GM10266 (cell line): Measurements from ENCODE around the gene EARS2.
"Not testable (repeated sequence)": the region's sequence is repeated elsewhere in the genome, so short reads cannot be mapped to it uniquely, and the experiment has no call there.

Experiments used
- DNase-seq: peaks from one replicate; pipeline ENCODE4 v3.0.0; 2012; ENCODE audit errors: extremely low spot score
- TF ChIP-seq, protein P1 (sequence below): IDR thresholded peaks from 2 replicates; pipeline ENCODE4 v1.5.1; 2012; ENCODE audit warnings: mild to moderate bottlenecking, low read depth; ENCODE audit not compliant: control insufficient read depth, insufficient read depth; ENCODE audit errors: missing control alignments

EARS2 gene

GRCh38 chr16:23587726-23588125, 30.6 kb upstream of the EARS2 start:
- no peak for DNase-seq
- TF ChIP-seq, protein P1, sequence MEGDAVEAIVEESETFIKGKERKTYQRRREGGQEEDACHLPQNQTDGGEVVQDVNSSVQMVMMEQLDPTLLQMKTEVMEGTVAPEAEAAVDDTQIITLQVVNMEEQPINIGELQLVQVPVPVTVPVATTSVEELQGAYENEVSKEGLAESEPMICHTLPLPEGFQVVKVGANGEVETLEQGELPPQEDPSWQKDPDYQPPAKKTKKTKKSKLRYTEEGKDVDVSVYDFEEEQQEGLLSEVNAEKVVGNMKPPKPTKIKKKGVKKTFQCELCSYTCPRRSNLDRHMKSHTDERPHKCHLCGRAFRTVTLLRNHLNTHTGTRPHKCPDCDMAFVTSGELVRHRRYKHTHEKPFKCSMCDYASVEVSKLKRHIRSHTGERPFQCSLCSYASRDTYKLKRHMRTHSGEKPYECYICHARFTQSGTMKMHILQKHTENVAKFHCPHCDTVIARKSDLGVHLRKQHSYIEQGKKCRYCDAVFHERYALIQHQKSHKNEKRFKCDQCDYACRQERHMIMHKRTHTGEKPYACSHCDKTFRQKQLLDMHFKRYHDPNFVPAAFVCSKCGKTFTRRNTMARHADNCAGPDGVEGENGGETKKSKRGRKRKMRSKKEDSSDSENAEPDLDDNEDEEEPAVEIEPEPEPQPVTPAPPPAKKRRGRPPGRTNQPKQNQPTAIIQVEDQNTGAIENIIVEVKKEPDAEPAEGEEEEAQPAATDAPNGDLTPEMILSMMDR = no peak

DNA sequence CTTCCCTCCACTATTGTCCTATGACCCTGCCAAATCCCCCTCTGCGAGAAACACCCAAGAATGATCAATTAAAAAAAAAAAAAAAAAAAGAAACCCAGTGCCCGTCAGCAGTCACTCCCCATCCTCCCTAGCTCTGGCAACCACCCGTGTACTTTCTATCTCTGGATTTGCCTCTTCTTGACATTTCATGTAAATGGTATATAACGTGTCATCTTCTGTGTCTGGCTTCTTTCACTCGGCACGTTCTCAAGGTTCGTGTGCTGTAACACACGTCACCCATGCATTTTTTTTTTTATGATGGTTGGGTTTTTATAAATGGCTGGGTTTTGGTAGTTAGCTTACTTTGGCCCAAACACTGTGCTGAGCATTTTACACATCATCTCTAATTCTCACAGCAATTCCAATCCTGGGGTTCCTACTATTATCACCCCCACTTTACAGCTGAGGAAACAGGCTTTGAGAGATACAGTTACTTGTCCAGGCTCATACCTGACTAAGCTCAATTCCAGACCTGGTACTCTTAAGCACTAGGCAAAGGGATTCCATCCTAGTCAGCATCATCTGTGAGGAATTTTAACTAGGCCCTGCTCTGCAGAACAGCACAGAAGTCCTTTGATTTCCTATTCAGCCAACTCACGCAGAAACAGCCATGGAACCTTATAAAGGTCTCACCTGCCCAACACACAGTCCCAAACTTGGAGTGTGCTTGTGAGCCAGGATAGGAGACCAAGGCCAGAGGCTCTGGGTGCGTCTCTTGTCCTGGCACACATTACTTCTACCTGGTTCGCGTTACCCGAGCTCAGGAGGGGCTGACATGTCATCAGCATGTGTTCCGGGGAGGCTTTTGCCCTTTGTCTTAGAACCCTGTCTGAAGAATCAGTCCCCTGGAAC, 27.3 kb upstream of the EARS2 start:
- TF ChIP-seq, protein P1 = no peak
- no peak for DNase-seq

- not testable (repeated sequence) for DNase-seq
Observed at GRCh38 chr16:23583271-23583670, 26.1 kb upstream of the EARS2 start.

- TF ChIP-seq, protein P1 = no peak
- DNase-seq = no peak
Observed at GRCh38 chr16:23581764-23582163, 24.6 kb upstream of the EARS2 start.

- TF ChIP-seq, protein P1 = no peak
- DNase-seq = no peak
Observed at GRCh38 chr16:23580391-23580790, 23.2 kb upstream of the EARS2 start.

DNA sequence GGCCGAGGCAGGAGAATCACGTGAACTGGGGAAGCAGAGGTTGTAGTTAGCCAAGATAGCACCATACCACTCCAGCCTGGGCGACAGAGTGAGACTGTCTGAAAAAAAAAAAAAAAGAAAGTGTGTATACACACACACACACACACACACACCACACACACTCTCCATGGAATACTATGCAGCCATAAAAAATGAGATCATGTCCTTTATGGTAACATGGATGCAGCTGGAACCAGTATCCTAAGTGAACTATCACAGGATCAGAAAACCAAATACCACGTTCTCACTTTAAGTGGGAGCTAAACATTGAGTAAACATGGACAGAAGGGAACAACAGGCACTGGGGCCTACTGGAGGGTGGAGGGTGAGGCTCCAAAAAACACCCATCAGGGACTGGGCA, 22.2 kb upstream of the EARS2 start:
- no peak for DNase-seq
- TF ChIP-seq, protein P1 = no peak

- TF ChIP-seq, protein P1 = no peak
- DNase-seq = no peak
Observed at GRCh38 chr16:23578101-23578830, 21.1 kb upstream of the EARS2 start.
